Activated T-cell treated with anti-CD3 and anti-CD28 coated beads for 24 hours (primary cell): Measurements from ENCODE around the gene UST.
"Not testable (repeated sequence)": the region's sequence is repeated elsewhere in the genome, so short reads cannot be mapped to it uniquely, and the experiment has no call there.

Experiments
- DNase-seq: peaks from one replicate; pipeline ENCODE4 v3.0.0-alpha.2; 2020; ENCODE audit warnings: low read depth

UST gene

GRCh38 chr6:148904896-148905870 is 158.4 kb downstream of the UST start:
- no peak for DNase-seq

- no peak for DNase-seq
Measured at GRCh38 chr6:148905901-148906300, 159.1 kb downstream of the UST start.

DNA sequence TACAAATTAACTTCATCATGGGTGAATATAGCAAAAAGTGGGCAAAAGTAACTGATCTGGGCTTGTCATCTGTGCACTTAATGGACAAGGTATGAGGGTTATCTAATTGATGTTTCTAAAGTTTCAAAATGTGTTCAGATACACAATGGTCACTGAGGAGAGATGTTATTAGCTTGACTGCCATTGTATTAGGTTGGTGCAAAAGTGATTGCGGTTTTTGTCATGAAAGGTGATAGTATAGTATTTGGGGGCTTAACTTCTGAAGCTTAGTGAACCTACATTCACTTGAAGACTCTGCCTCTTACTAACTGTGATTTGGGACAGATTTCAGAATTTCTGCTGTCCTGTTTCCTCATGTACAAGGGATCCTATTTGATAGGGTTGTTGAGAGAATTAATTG is 159.6 kb downstream of the UST start:
- no peak for DNase-seq

- DNase-seq: no peak
Measured at GRCh38 chr6:148907573-148907972, 160.7 kb downstream of the UST start.

DNA sequence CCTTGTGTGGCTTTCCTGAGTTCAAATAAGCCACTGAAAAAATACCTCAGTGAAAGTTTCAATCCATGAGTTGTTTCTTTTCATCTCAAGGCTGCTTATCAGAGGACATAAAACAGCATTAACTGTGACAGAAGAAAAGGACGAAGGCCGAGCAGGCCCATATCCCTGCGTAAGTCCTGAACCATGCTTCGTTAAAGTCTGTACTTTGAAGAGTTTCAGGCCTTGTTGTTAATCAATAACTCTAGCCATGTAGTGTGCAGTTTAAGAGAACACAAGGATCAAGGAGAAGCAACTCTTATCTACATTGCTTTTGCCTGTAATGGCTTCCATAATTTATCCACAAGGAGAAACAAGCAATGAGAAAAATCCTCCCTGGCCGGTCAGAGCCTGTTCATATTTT is 165.4 kb downstream of the UST start:
- DNase-seq: no peak

DNA sequence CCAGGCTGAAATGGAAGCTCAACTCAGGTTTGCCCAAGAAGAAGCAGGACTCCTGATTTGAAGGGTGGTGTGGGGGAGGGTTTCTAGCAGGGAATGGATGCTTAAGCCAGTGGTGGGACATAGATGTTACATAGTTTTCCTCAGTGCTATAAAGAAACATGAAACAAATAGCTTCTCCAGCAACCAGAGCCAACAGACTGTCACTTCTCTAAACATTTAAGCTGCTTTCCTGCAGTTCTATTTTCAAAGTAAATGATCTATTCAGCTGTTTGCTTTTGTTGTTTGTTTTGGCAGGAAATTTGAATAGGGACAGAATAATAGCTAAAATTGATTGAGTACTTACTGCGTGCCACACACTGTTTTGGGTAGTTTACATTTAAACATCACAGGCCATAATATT is 169.0 kb downstream of the UST start:
- DNase-seq: no peak

DNA sequence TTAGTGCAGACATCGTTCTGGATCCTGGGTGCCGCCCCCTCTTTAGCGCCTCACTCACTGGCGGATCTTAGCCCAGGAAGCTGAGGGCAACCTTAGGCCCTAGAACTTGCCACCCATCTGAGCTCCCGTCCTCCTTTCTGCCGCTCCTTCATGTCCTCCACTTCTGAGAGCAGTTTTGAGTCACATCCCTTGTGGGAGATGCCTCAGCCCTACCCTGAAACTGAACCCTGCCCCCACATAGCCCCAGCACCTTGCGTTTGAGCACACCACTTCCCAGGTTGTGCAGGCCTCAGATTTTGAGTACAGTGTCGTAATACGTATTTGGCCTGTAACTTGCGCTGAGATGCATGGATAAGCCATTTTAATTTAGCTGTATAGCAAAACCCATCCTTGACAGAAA is 169.7 kb downstream of the UST start:
- DNase-seq: not testable (repeated sequence)

DNA sequence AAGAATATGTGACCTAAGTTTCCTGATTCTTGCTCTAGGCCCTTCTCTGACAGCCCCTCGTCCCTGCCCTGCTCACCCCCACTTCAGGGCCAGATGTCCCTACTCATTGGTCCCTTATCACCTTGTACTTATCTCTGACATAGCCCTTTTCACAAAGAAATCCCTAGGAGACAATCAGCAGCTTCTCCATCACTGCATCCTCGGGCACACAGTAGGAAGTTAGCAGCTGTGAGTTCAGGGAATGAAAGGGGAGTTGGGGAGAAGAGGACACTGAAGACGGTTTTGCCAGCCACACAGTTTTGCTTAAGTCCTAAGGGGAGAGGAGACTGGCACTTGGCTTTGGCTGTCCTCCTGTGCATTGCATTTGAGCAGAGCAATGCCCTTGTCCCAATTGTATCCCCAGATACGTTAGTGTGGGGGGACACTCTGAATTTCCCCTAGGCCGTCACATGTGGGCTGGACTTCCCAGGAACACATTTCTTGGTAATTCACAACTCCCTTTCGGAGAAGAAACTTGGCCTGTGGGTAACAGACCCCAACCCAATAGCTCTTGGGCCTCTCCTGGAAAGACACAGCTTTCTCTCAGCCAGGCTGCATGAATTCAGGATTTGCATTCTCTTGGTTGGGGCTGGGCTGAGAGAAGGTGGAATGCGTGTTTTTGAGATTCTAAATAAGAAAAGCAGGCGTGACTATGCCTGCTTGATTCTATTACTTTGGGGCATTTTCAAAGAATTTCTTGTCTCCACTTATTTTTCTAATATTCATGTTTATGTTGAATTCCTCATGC is 177.6 kb downstream of the UST start:
- DNase-seq: no peak

DNA sequence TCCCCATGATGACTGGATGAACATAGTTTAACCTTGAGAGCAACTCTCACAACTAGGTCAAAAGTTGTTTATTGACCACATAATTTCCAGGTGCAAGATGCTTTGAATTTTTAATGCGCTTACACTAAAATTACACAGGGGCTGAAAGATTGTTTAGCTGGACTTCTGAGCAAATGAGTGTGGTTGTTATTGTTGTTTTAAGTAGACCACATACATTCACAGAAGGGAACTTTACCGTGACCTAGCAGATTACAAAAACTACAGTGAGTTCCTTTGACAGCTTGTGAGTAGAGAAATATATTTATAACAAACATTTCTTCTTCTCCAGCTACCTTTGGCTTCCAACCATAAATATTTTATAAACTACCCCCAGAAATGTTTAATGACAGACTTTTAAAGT is 178.9 kb downstream of the UST start:
- no peak for DNase-seq

GRCh38 chr6:148926478-148926877 is 179.6 kb downstream of the UST start:
- DNase-seq: no peak

GRCh38 chr6:148927586-148927985 is 180.8 kb downstream of the UST start:
- no peak for DNase-seq

- no peak for DNase-seq
Measured at GRCh38 chr6:148928811-148929210, 182.0 kb downstream of the UST start.

DNA sequence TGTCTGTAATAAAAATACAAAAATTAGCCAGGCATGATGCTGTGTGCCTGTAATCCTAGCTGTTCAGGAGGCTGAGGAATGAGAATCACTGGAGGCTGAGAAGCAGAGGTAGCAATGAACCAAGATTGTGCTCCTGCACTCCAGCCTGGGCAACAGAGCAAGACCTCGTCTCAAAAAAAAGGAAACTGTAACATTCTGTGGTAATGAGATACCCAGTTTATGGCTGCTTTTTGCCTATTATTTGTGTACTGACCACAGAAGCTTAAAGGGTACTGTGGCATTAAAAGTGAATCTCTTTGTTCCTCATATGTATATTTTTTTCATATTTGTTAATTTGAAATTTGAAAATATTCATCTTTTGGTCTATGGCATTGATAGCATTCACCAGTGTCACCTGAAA is 185.4 kb downstream of the UST start:
- no peak for DNase-seq

- no peak for DNase-seq
Measured at GRCh38 chr6:148932731-148933130, 185.9 kb downstream of the UST start.

DNA sequence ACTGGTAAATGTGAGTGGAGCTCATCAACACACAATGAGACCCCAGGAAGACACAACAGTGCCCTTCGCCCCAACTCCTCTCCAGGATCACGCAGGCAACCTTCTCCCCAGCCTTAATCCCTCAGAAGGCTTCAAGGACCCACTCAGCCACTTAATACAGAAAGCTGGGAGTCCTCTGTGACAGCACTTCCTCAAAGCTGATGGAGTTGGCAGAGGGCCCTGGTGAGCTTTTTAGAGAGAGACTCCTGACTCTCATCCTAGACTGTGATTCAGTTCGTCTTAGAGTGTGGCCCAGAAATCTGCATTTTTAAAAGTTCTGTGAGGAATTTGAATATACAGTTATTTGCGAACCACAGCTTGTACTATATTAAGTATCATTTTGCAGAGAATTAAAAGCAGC is 187.7 kb downstream of the UST start:
- DNase-seq: no peak

- no peak for DNase-seq
Measured at GRCh38 chr6:148934961-148935360, 188.1 kb downstream of the UST start.

- DNase-seq: no peak
Measured at GRCh38 chr6:148935705-148936435, 189.0 kb downstream of the UST start.

DNA sequence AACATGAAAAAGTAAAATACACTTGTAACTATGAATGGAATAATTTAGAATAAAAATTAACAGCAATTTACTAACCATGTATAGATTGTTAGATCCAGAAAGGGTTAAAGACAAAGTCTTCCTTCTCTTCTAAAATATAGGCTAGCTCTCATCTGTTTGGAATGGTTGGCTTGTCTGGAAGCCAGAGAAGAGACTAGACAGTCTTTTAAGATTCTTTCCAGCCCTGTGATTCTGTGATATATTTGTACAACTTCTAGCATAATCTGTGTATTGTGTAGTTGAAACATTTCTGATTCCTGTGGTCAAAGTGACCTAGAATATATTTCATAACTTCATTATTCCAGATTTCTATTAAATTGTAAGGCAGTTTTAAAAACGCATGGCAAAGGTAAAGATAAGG is 196.6 kb downstream of the UST start:
- DNase-seq: no peak

DNA sequence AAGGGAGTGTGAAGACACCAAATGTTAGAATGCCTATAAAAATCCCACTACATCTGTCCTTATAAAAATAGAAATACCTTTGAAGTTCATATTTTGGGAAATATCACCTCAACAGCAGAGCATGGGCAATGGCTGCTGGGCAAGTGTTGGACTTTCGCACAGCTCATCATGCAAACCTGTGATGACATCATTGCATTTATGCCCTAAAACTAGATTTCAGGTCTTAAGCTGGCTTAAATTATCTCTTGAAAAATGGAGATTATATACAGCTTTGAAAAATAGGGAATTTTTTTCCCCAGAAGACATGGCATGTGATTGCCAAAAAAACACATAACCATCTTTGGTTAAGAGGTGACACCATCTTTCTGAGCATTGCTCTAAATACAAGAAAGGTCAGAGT is 197.8 kb downstream of the UST start:
- DNase-seq: no peak

DNA sequence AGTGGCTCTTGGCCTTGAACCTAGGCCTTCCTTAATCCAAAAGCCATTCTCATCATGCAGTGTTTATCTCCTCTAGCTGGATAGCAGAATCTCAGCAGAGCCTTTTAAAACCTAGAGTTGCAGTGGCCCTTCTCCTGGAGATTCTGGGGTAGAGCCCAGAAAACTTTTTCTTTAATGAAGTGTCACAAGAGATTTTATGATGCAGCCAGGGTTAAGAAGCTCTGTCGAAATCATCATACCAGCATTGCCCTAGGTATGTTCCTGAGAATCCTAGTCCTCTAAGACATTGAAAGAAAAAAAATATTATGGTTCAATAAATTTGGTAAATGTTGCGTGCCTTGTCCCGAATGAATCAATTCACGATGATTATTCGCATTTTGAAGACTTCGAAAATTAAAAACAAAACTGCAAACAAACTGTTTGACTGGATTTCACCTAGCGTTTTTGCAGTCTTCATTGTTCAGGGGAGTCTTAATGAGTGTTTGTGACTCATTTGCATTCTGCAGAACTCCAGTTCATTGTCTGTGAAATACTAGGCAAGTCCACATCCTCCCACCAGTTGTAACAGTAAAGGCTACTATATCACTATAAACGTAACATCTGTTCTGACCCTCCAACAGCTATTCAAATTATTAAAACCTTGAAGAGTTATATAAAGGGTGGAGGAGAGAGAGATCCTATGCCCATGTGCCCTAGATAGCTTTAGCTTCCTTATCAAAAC is 198.6 kb downstream of the UST start:
- DNase-seq: no peak

DNA sequence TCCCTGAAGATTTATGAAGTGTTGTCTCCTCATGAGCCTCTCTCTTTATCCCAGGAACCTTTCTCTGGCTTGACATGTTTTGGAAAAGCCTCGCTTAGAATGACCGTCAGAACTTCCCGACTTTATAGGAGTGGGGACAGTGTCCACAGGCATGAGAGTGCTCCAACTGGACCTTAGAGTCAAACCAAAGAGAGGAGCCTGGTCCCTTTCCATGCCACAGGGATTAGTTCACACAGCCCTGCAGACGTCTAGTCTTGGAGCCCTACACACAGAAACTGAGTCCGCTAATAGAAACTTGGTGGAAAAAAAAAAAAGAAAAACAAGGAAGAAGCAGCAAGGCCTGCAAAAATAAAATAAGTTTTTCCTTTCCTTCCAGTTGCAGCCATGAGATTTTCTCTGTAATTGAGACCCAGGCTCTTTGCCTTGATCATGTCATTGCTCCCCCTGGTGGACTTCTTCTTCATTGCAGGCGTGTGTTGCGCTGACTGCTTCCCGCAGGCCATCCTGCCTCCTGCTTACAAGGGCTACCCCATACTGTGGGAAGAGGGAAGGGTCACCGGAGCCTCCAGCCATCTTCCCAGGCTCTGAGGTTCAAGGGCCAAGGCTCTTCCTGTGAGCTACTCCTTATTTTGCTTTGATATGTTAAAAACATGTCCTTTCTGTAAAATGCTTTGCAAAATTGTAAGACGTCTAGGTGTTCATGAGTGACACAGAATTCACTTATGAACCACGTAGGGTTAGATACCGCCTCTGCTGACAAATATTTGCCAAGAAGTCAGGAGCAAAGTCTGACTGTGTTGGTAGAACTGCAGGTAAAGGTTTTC is 201.0 kb downstream of the UST start:
- peak; percentile 71 for DNase-seq
